Thoracic aorta (tissue), 2 donors: ENCODE measurements around the gene TRPM7. TPM values are rescaled to one million over a fixed set of nuclear protein-coding genes. Genes with fewer than 3 reads are reported as not detected.

Source experiments
- ATAC-seq: fragments of 150-250 bp; one replicate; pipeline ENCODE4 v1.8.0; 2017; ENCODE audit warnings: low read depth; ENCODE audit not compliant: insufficient number of reproducible peaks, low FRiP score
- DNase-seq: peaks from one replicate; pipeline ENCODE4 v3.0.0-alpha.2; 2020; ENCODE audit warnings: low spot score
- H3K27ac ChIP-seq, 2 donors: fragments of 200-600 bp; sonication (generic); 1 replicate in 1 of 2; 2 replicates in 1 of 2; pipeline ENCODE4 v1.5.1; 2016; ENCODE audit warnings: mild to moderate bottlenecking in 2 of 2, moderate library complexity in 2 of 2
- H3K27me3 ChIP-seq: fragments of 200-600 bp; sonication (generic); replicated peaks from 2 replicates; pipeline ENCODE4 v1.6.0; 2016; ENCODE audit warnings: mild to moderate bottlenecking; ENCODE audit not compliant: insufficient read depth
- H3K36me3 ChIP-seq: fragments of 200-600 bp; sonication (generic); one replicate; pipeline ENCODE4 v1.5.1; 2016
- H3K4me1 ChIP-seq, 2 donors: fragments of 200-600 bp; sonication (generic); 1 replicate in 1 of 2; 2 replicates in 1 of 2; pipeline versions ENCODE4 v1.5.1 to v1.6.0; 2016; ENCODE audit warnings: low read depth in 2 of 2, mild to moderate bottlenecking in 1 of 2; ENCODE audit not compliant: control insufficient read depth in 1 of 2
- H3K4me3 ChIP-seq: fragments of 200-600 bp; sonication (generic); 2 replicates; pipeline ENCODE4 v1.5.1; 2016; ENCODE audit warnings: mild to moderate bottlenecking
- H3K9me3 ChIP-seq: fragments of 200-600 bp; sonication (generic); 2 replicates; pipeline ENCODE4 v1.5.1; 2016
- CTCF ChIP-seq: fragments of 200-600 bp; sonication (generic); IDR thresholded peaks from one replicate; pipeline ENCODE4 v1.5.1; 2019; ENCODE audit warnings: antibody characterized with exemption
- total RNA-seq, 2 donors: library from RNA; depleted of rRNA; stranded (reverse); fragments of >200 nt; gene quantifications; one replicate each; pipeline versions ENCODE4 v1.1.0 to v1.2.3, GENCODE V29; 2016

TRPM7 gene
- total RNA-seq, 2 donors from 2014 or later = 45.9 to 61.7 TPM

GRCh38 chr15:50531163-50531562 is 155.4 kb downstream of the TRPM7 start:
- H3K4me3 ChIP-seq = no peak overlapping the region
- H3K27ac ChIP-seq = no peak overlapping the region
- H3K9me3 ChIP-seq = no peaks in the 10 kb centered on the region
- DNase-seq (no peak), ATAC-seq (no peak)
- H3K4me1 ChIP-seq = no peaks in the 10 kb centered on the region
- no peaks in the 10 kb centered on the region for H3K36me3 ChIP-seq
- no peak for TF ChIP-seq CTCF
- H3K27me3 ChIP-seq = no peaks in the 10 kb centered on the region

- no peaks in the 10 kb centered on the region for H3K9me3 ChIP-seq
- H3K27me3 ChIP-seq = no peaks in the 10 kb centered on the region
- ATAC-seq (no peak), DNase-seq (no peak)
- no peak for TF ChIP-seq CTCF
- no peaks in the 10 kb centered on the region for H3K4me1 ChIP-seq
- H3K4me3 ChIP-seq = no peak overlapping the region
- H3K27ac ChIP-seq = no peak overlapping the region
- H3K36me3 ChIP-seq = no peaks in the 10 kb centered on the region
These were observed 162.7 kb downstream of the TRPM7 start for GRCh38 chr15:50523851-50524251.

GRCh38 chr15:50519740-50520425 is 166.7 kb downstream of the TRPM7 start:
- H3K27ac ChIP-seq = no peak overlapping the region
- no peak for DNase-seq
- no peak for TF ChIP-seq CTCF

GRCh38 chr15:50513001-50513400 is 173.6 kb downstream of the TRPM7 start:
- Histone ChIP-seq H3K4me1 (no peaks in the 10 kb centered on the region), H3K9me3 (no peaks in the 10 kb centered on the region), H3K27ac (no peak overlapping the region), H3K4me3 (no peak overlapping the region), H3K36me3 (no peaks in the 10 kb centered on the region), H3K27me3 (no peaks in the 10 kb centered on the region)
- no peak for TF ChIP-seq CTCF
- ATAC-seq (no peak), DNase-seq (no peak)

More at GRCh38 chr15:50519740-50520425, 166.7 kb downstream of the TRPM7 start:
- no peaks in the 10 kb centered on the region for H3K27me3 ChIP-seq
- H3K4me3 ChIP-seq = no peak overlapping the region
- no peaks in the 10 kb centered on the region for H3K36me3 ChIP-seq
- no peaks in the 10 kb centered on the region for H3K9me3 ChIP-seq
- H3K4me1 ChIP-seq = no peaks in the 10 kb centered on the region
- no peak for ATAC-seq

Other genes with a start within 250 kb of the TRPM7 start
- gene USP50, start 140.1 kb downstream of the TRPM7 start, total RNA-seq = not detected
- 100 to 1,000 TPM; 281 to 500 TPM for gene SPPL2A, start 78.9 kb upstream of the TRPM7 start, total RNA-seq
- 10 to 100 TPM in 1 of 2 donors, 1 to 10 TPM in 1; 5.4 to 11.9 TPM for gene AP4E1, start 221.9 kb upstream of the TRPM7 start, total RNA-seq